Tibial nerve (tissue), 4 donors: Measurements from ENCODE around the gene EBF3. TPM values are rescaled to one million over a fixed set of nuclear protein-coding genes. Genes with fewer than 3 reads are reported as not detected.
A peak's percentile ranks its signal among the peaks of the same experiment; 100 is the strongest.

Experiments
- DNase-seq, 2 donors: peaks; one replicate each; pipeline ENCODE4 v3.0.0-alpha.2; 2019; ENCODE audit warnings: low spot score in 2 of 2
- H3K27ac ChIP-seq, 4 donors: fragments of 200-600 bp; sonication (generic) in 3 of 4; one replicate each; pipeline ENCODE4 v1.5.1; 2017 to 2019; ENCODE audit warnings: mild to moderate bottlenecking in 1 of 4
- H3K27me3 ChIP-seq, 2 donors: fragments of 200-600 bp; sonication (generic) in 1 of 2; one replicate each; pipeline versions ENCODE4 v1.5.1 to v1.6.0; 2017 to 2019
- H3K36me3 ChIP-seq, 3 donors: fragments of 200-600 bp; sonication (generic); one replicate each; pipeline ENCODE4 v1.5.1; 2018 to 2019
- H3K4me1 ChIP-seq, 4 donors: fragments of 200-600 bp; sonication (generic) in 3 of 4; one replicate each; pipeline ENCODE4 v1.5.1; 2017 to 2019
- H3K4me3 ChIP-seq, 4 donors: fragments of 200-600 bp; sonication (generic) in 3 of 4; one replicate each; pipeline ENCODE4 v1.5.1; 2017 to 2019; ENCODE audit warnings: mild to moderate bottlenecking in 1 of 4, moderate library complexity in 1 of 4
- H3K9me3 ChIP-seq, 4 donors: fragments of 200-600 bp; sonication (generic) in 3 of 4; one replicate each; pipeline ENCODE4 v1.5.1; 2017 to 2019
- CTCF ChIP-seq, 5 experiments: fragments of 200-600 bp in 3 of 5; fragments of 450-650 bp in 2 of 5; sonication (generic) in 3 of 5; IDR thresholded peaks; one replicate each; pipeline ENCODE4 v1.5.1; 2016 to 2019; ENCODE audit warnings: antibody characterized with exemption in 5 of 5, mild to moderate bottlenecking in 3 of 5, moderate library complexity in 2 of 5
- EP300 ChIP-seq, 2 donors: sonication (generic); formaldehyde crosslinking; IDR thresholded peaks; one replicate each; pipeline ENCODE4 v1.6.1; 2017; ENCODE audit warnings: antibody characterized with exemption in 2 of 2, mild to moderate bottlenecking in 1 of 2
- POLR2A ChIP-seq, 2 donors: fragments of 450-650 bp; IDR thresholded peaks; one replicate each; pipeline ENCODE4 v1.6.1; 2017; ENCODE audit warnings: antibody characterized with exemption in 2 of 2, mild to moderate bottlenecking in 2 of 2, moderate library complexity in 2 of 2
- WGBS, 2 donors: methylation state at CpG; one replicate each; pipeline ENCODE4 v1.1.5; 2018; 5-methylcytosine and 5-hydroxymethylcytosine counted together
- total RNA-seq, 4 donors: library from RNA; depleted of rRNA; stranded (reverse); fragments of >200 nt; gene quantifications; one replicate each; pipeline ENCODE4 v1.1.0, GENCODE V29; 2016

EBF3 gene
- total RNA-seq, 4 donors from 2014 or later: 27.3 to 41.0 (median 31.2) TPM

GRCh38 chr10:129896860-129897200 is 67.2 kb downstream of the EBF3 start:
- H3K4me1 ChIP-seq: peaks cover 0 to 63% (median 0%) of the 10 kb centered on the region in 4 donors
- no peaks in the 10 kb centered on the region for H3K36me3 ChIP-seq
- H3K27me3 ChIP-seq: no peaks in the 10 kb centered on the region
- H3K27ac ChIP-seq: no peak overlapping the region
- no peak for TF ChIP-seq CTCF (IDR thresholded peaks at IDR 0.05)
- no peak for TF ChIP-seq POLR2A (IDR thresholded peaks at IDR 0.05)
- no peak for TF ChIP-seq EP300 (IDR thresholded peaks at IDR 0.05)
- no peak for DNase-seq
- no peaks in the 10 kb centered on the region for H3K9me3 ChIP-seq
- no peak overlapping the region for H3K4me3 ChIP-seq
- 87 to 98% methylated on average over 10 to 11 of the region's 11 CpGs for WGBS, 2 donors

GRCh38 chr10:129896136-129896859 is 67.8 kb downstream of the EBF3 start:
- Histone ChIP-seq H3K4me1 (peaks cover 0 to 68% (median 0%) of the 10 kb centered on the region in 4 donors), H3K4me3 (no peak overlapping the region), H3K27ac (no peak overlapping the region), H3K36me3 (no peaks in the 10 kb centered on the region), H3K9me3 (no peaks in the 10 kb centered on the region), H3K27me3 (no peaks in the 10 kb centered on the region)
- DNase-seq: no peak
- whole genome bisulfite sequencing, 2 donors: 77 to 83% methylated on average over 24 to 27 of the region's 36 CpGs
- TF ChIP-seq EP300 (IDR thresholded peaks at IDR 0.05): no peak
- no peak for TF ChIP-seq CTCF (IDR thresholded peaks at IDR 0.05)
- no peak for TF ChIP-seq POLR2A (IDR thresholded peaks at IDR 0.05)

- no peaks in the 10 kb centered on the region for H3K27me3 ChIP-seq
- no peak for DNase-seq
- H3K4me3 ChIP-seq: no peak overlapping the region
- no peak overlapping the region for H3K27ac ChIP-seq
- no peaks in the 10 kb centered on the region for H3K36me3 ChIP-seq
- H3K9me3 ChIP-seq: no peaks in the 10 kb centered on the region
- peaks cover 0 to 69% (median 0%) of the 10 kb centered on the region in 4 donors for H3K4me1 ChIP-seq
- 95 to 98% methylated on average over 4 of the region's 4 CpGs for WGBS, 2 donors
- no peak for TF ChIP-seq POLR2A (IDR thresholded peaks at IDR 0.05)
- TF ChIP-seq CTCF (IDR thresholded peaks at IDR 0.05): no peak
- TF ChIP-seq EP300 (IDR thresholded peaks at IDR 0.05): no peak
These were observed 68.3 kb downstream of the EBF3 start for GRCh38 chr10:129895811-129896135.

GRCh38 chr10:129894698-129895097 is 69.4 kb downstream of the EBF3 start:
- Histone ChIP-seq H3K4me1 (peaks cover 0 to 70% (median 0%) of the 10 kb centered on the region in 4 donors), H3K36me3 (no peaks in the 10 kb centered on the region), H3K27ac (no peak overlapping the region), H3K27me3 (no peaks in the 10 kb centered on the region), H3K9me3 (no peaks in the 10 kb centered on the region), H3K4me3 (no peak overlapping the region)
- 92 to 95% methylated on average over 3 of the region's 3 CpGs for WGBS, 2 donors
- TF ChIP-seq CTCF (IDR thresholded peaks at IDR 0.05): no peak
- TF ChIP-seq EP300 (IDR thresholded peaks at IDR 0.05): no peak
- TF ChIP-seq POLR2A (IDR thresholded peaks at IDR 0.05): no peak
- no peak for DNase-seq

GRCh38 chr10:129893104-129894089 is 70.7 kb downstream of the EBF3 start:
- peaks cover 0 to 63% (median 0%) of the 10 kb centered on the region in 4 donors for H3K4me1 ChIP-seq
- DNase-seq: no peak
- peak overlapping the region in 3 of 4 donors; percentile 22 to 50 (median 32) for H3K27ac ChIP-seq
- H3K36me3 ChIP-seq: no peaks in the 10 kb centered on the region
- no peaks in the 10 kb centered on the region for H3K9me3 ChIP-seq
- H3K4me3 ChIP-seq: no peak overlapping the region
- no peaks in the 10 kb centered on the region for H3K27me3 ChIP-seq
- 73 to 75% methylated on average over 20 of the region's 20 CpGs for WGBS, 2 donors
- TF ChIP-seq EP300 (IDR thresholded peaks at IDR 0.05) (no peak), CTCF (IDR thresholded peaks at IDR 0.05) (no peak), POLR2A (IDR thresholded peaks at IDR 0.05) (no peak)
